BJ (cell line): Measurements from ENCODE around the gene VSTM2L. TPM values are rescaled to one million over a fixed set of nuclear protein-coding genes. Genes with fewer than 3 reads are reported as not detected.

ENCODE experiments used
- CTCF ChIA-PET: fragments of 350-600 bp; formaldehyde crosslinking; extraction: SDS; loops from one replicate; lab custom pipeline; 2021; ENCODE audit warnings: antibody characterized with exemption, inconsistent platforms; lab: Yijun Ruan, JAX
- POLR2A ChIA-PET: fragments of 300-600 bp; sonication (Branson Sonifier 250); formaldehyde crosslinking; extraction: SDS; loops from one replicate; lab custom pipeline; 2021; ENCODE audit warnings: antibody characterized with exemption; lab: Charles Lee
- DNase-seq: peaks from one replicate; pipeline ENCODE4 v3.0.0-alpha.2; 2011; ENCODE audit warnings: low read depth
- H3K27me3 ChIP-seq: 2 replicates; pipeline ENCODE4 v1.6.0; 2011; ENCODE audit warnings: low read length; ENCODE audit not compliant: control insufficient read depth, insufficient read depth
- H3K36me3 ChIP-seq: 2 replicates; pipeline ENCODE4 v1.5.1; 2011; ENCODE audit warnings: low read length; ENCODE audit not compliant: control insufficient read depth, insufficient read depth
- H3K4me3 ChIP-seq: 2 replicates; pipeline ENCODE4 v1.5.1; 2011; ENCODE audit warnings: low read depth, mild to moderate bottlenecking, control low read depth, low read length
- CTCF ChIP-seq: IDR thresholded peaks from 2 replicates; pipeline ENCODE4 v1.5.1; 2011; ENCODE audit warnings: low read depth, mild to moderate bottlenecking, control low read depth, inconsistent platforms, low read length, moderate library complexity; ENCODE audit not compliant: insufficient read depth
- polyA plus RNA-seq: library from polyadenylated mRNA; depleted of rRNA; stranded (reverse); fragments of >200 nt; gene quantifications from 2 replicates; pipeline ENCODE4 v1.2.3, GENCODE V29; 2011

Gene VSTM2L
- polyA plus RNA-seq, 1 experiment: 1.2 TPM

GRCh38 chr20:37920679-37921322 is 17.9 kb downstream of the VSTM2L start:
- Histone ChIP-seq H3K27me3 (peaks cover 38% of the 10 kb centered on the region), H3K36me3 (no peaks in the 10 kb centered on the region), H3K4me3 (no peak overlapping the region)
- TF ChIP-seq CTCF: no peak
- DNase-seq: no peak
- ChIA-PET POLR2A (no interaction called here), CTCF (no interaction called here)

GRCh38 chr20:37921341-37921929 is 18.5 kb downstream of the VSTM2L start:
- Histone ChIP-seq H3K4me3 (no peak overlapping the region), H3K27me3 (peaks cover 34% of the 10 kb centered on the region), H3K36me3 (no peaks in the 10 kb centered on the region)
- no peak for TF ChIP-seq CTCF
- ChIA-PET POLR2A (no interaction called here), CTCF (no interaction called here)
- no peak for DNase-seq

- POLR2A ChIA-PET: no interaction called here
- Histone ChIP-seq H3K4me3 (no peak overlapping the region), H3K36me3 (no peaks in the 10 kb centered on the region), H3K27me3 (peaks cover 31% of the 10 kb centered on the region)
- no peak for DNase-seq
- CTCF ChIA-PET: no interaction called here
- no peak for TF ChIP-seq CTCF
These were observed 19.1 kb downstream of the VSTM2L start for GRCh38 chr20:37922016-37922415.

GRCh38 chr20:37925265-37926165 is 22.6 kb downstream of the VSTM2L start:
- POLR2A ChIA-PET: no interaction called here
- CTCF ChIA-PET: no interaction called here
- TF ChIP-seq CTCF: no peak
- Histone ChIP-seq H3K27me3 (peaks cover 28% of the 10 kb centered on the region), H3K4me3 (no peak overlapping the region), H3K36me3 (no peaks in the 10 kb centered on the region)
- DNase-seq: no peak

GRCh38 chr20:37926612-37927011 is 23.7 kb downstream of the VSTM2L start:
- H3K27me3 ChIP-seq: peaks cover 29% of the 10 kb centered on the region
- no peak overlapping the region for H3K4me3 ChIP-seq
- ChIA-PET CTCF (no interaction called here), POLR2A (interaction anchor here (0.6 kb wide), 1 partner anchor 12 kb away, joined by 3 read pairs; no protein-coding TSS in a partner anchor)
- no peak for TF ChIP-seq CTCF
- no peak for DNase-seq
- no peaks in the 10 kb centered on the region for H3K36me3 ChIP-seq
